ENCODE data around the gene SPC25. TPM values are rescaled to one million over a fixed set of nuclear protein-coding genes. Genes with fewer than 3 reads are reported as not detected.

SPC25 gene
- polyA plus RNA-seq, 1 donor (not counting 4 experiments of a cell fraction or from before 2014, with no cell fraction given) = 7.1 TPM

DNA sequence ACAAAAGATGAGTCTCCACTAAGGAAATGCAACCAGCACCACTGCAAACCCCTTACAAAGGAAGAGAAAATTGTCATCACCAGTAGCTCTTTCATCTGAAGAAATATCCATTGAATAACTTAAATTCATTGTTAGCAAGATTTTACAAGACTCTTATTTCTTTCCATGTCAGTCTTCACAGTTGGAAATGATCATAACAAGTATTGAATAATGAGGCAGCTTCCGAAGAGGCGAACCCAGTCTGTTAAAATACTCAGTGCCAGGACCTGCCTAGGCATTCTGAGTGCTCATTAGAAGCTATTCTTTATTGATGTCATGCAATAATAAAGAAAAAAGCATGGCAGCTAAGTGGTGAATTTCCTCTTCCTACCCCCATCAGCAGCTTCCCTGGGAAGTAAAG lies 54.3 kb downstream of the SPC25 start:
- Histone ChIP-seq H2AFZ (ENCODE audit: control insufficient read depth, low read length) (no peak overlapping the region), H3K9me1 (ENCODE audit: control insufficient read depth, extremely low read depth, insufficient read depth, low read length) (no peaks in the 10 kb centered on the region), H3K36me3 (ENCODE audit: control insufficient read depth in 2 of 2, extremely low read depth in 1 of 2, insufficient read depth in 2 of 2, low read length in 2 of 2) (no peaks in the 10 kb centered on the region), H3K4me2 (ENCODE audit: control insufficient read depth, extremely low read depth, insufficient read depth, low read depth, low read length) (no peak overlapping the region), H4K20me1 (ENCODE audit: control insufficient read depth, extremely low read depth, insufficient read depth, low read length) (no peaks in the 10 kb centered on the region), H3K79me2 (ENCODE audit: control insufficient read depth, insufficient read depth, low read length) (no peaks in the 10 kb centered on the region), H3K27ac (ENCODE audit: control insufficient read depth, insufficient read depth, low read length) (no peak overlapping the region), H3K4me3 (ENCODE audit: control insufficient read depth in 2 of 3, extremely low read depth in 1 of 3, insufficient read depth in 2 of 3, low read depth in 1 of 3, low read length in 3 of 3) (no peak overlapping the region), H3K9ac (ENCODE audit: control insufficient read depth, extremely low read depth, insufficient read depth, low read length) (no peak overlapping the region), H3K27me3 (ENCODE audit: control insufficient read depth, extremely low read depth, insufficient read depth, low read length) (no peaks in the 10 kb centered on the region), H3K4me1 (ENCODE audit: control insufficient read depth, extremely low read depth, insufficient read depth, low read length) (no peaks in the 10 kb centered on the region), H3K9me3 (ENCODE audit: control insufficient read depth, low read depth, low read length) (no peaks in the 10 kb centered on the region)
- DNase-seq (ENCODE audit: low read depth, low spot score) = no peak
- TF ChIP-seq, protein P1, sequence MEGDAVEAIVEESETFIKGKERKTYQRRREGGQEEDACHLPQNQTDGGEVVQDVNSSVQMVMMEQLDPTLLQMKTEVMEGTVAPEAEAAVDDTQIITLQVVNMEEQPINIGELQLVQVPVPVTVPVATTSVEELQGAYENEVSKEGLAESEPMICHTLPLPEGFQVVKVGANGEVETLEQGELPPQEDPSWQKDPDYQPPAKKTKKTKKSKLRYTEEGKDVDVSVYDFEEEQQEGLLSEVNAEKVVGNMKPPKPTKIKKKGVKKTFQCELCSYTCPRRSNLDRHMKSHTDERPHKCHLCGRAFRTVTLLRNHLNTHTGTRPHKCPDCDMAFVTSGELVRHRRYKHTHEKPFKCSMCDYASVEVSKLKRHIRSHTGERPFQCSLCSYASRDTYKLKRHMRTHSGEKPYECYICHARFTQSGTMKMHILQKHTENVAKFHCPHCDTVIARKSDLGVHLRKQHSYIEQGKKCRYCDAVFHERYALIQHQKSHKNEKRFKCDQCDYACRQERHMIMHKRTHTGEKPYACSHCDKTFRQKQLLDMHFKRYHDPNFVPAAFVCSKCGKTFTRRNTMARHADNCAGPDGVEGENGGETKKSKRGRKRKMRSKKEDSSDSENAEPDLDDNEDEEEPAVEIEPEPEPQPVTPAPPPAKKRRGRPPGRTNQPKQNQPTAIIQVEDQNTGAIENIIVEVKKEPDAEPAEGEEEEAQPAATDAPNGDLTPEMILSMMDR (optimal IDR thresholded peaks at IDR 0.05 in 1 of 3, IDR thresholded peaks at IDR 0.05 in 1 of 3, conservative IDR thresholded peaks at IDR 0.05 in 1 of 3; ENCODE audit: extremely low read depth in 1 of 3, insufficient read depth in 2 of 3, low read length in 3 of 3) = no peak
- TF ChIP-seq EZH2 (IDR thresholded peaks at IDR 0.05; ENCODE audit: low read length) = no peak
- no peak for FAIRE-seq
- dilution Hi-C loops (cut with MboI; ENCODE audit: extremely low pct_ligation_motif_present, low sequenced_read_pairs) = no loop called here

DNA sequence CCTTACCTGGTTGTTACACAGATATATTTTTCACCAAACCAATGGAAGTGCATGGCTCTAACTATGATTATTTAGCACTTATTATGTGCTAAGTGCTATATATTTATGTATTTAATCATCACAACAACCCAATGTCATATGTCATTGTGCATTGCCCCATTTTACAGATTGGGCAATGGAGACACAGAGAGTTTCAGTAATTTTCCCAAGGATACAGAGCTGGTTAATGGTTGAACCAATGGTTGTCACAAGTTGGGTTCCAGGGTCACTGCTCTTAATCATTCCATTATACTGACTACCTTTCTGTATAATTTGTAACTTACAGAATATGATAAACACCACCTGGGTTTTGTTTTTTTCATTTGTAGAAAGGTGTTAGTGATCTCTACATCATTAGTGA lies 58.6 kb downstream of the SPC25 start:
- Histone ChIP-seq H4K20me1 (ENCODE audit: control insufficient read depth, extremely low read depth, insufficient read depth, low read length) (no peaks in the 10 kb centered on the region), H3K27ac (ENCODE audit: control insufficient read depth, insufficient read depth, low read length) (no peak overlapping the region), H3K36me3 (ENCODE audit: control insufficient read depth in 2 of 2, extremely low read depth in 1 of 2, insufficient read depth in 2 of 2, low read length in 2 of 2) (no peaks in the 10 kb centered on the region), H3K4me2 (ENCODE audit: control insufficient read depth, extremely low read depth, insufficient read depth, low read depth, low read length) (no peak overlapping the region), H3K9me1 (ENCODE audit: control insufficient read depth, extremely low read depth, insufficient read depth, low read length) (no peaks in the 10 kb centered on the region), H2AFZ (ENCODE audit: control insufficient read depth, low read length) (no peak overlapping the region), H3K4me1 (ENCODE audit: control insufficient read depth, extremely low read depth, insufficient read depth, low read length) (no peaks in the 10 kb centered on the region), H3K27me3 (ENCODE audit: control insufficient read depth, extremely low read depth, insufficient read depth, low read length) (no peaks in the 10 kb centered on the region), H3K9ac (ENCODE audit: control insufficient read depth, extremely low read depth, insufficient read depth, low read length) (no peak overlapping the region), H3K79me2 (ENCODE audit: control insufficient read depth, insufficient read depth, low read length) (no peaks in the 10 kb centered on the region), H3K4me3 (ENCODE audit: control insufficient read depth in 2 of 3, extremely low read depth in 1 of 3, insufficient read depth in 2 of 3, low read depth in 1 of 3, low read length in 3 of 3) (no peak overlapping the region), H3K9me3 (ENCODE audit: control insufficient read depth, low read depth, low read length) (no peaks in the 10 kb centered on the region)
- dilution Hi-C loops (cut with MboI; ENCODE audit: extremely low pct_ligation_motif_present, low sequenced_read_pairs) = no loop called here
- FAIRE-seq (no peak), DNase-seq (ENCODE audit: low read depth, low spot score) (no peak)
- no peak for TF ChIP-seq EZH2 (IDR thresholded peaks at IDR 0.05; ENCODE audit: low read length)
- TF ChIP-seq, protein P1 (optimal IDR thresholded peaks at IDR 0.05 in 1 of 3, IDR thresholded peaks at IDR 0.05 in 1 of 3, conservative IDR thresholded peaks at IDR 0.05 in 1 of 3; ENCODE audit: extremely low read depth in 1 of 3, insufficient read depth in 2 of 3, low read length in 3 of 3) = no peak
